Thyroid gland (tissue), 4 donors: ENCODE results near the gene MUC22. TPM values are rescaled to one million over a fixed set of nuclear protein-coding genes. Genes with fewer than 3 reads are reported as not detected.

ENCODE experiments used
- DNase-seq, 2 donors: peaks; one replicate each; pipeline ENCODE4 v3.0.0-alpha.2; 2019
- H3K27ac ChIP-seq, 3 donors: fragments of 200-600 bp; sonication (generic); 1 replicate in 2 of 3; 2 replicates in 1 of 3; pipeline ENCODE4 v1.5.1; 2016 to 2019; ENCODE audit warnings: mild to moderate bottlenecking in 1 of 3, moderate library complexity in 1 of 3
- H3K27me3 ChIP-seq: fragments of 200-600 bp; sonication (generic); one replicate; pipeline ENCODE4 v1.5.1; 2019
- H3K36me3 ChIP-seq, 2 donors: fragments of 200-600 bp; sonication (generic); one replicate each; pipeline ENCODE4 v1.5.1; 2016 to 2019
- H3K4me1 ChIP-seq, 2 donors: fragments of 200-600 bp; sonication (generic); one replicate each; pipeline ENCODE4 v1.5.1; 2017 to 2019
- H3K4me3 ChIP-seq, 3 donors: fragments of 200-600 bp; sonication (generic); replicated peaks in 1 of 3; 1 replicate in 2 of 3; 2 replicates in 1 of 3; pipeline ENCODE4 v1.5.1; 2016; ENCODE audit warnings: mild to moderate bottlenecking in 1 of 3
- H3K9me3 ChIP-seq: fragments of 200-600 bp; sonication (generic); one replicate; pipeline ENCODE4 v1.5.1; 2017
- CTCF ChIP-seq, 6 experiments: fragments of 200-600 bp in 3 of 6; fragments of 450-650 bp in 3 of 6; sonication (generic) in 3 of 6; IDR thresholded peaks; one replicate each; pipeline ENCODE4 v1.5.1; 2016 to 2019; ENCODE audit warnings: antibody characterized with exemption in 6 of 6, mild to moderate bottlenecking in 2 of 6, inconsistent platforms in 1 of 6, moderate library complexity in 1 of 6
- POLR2A ChIP-seq, 2 donors: fragments of 450-650 bp; IDR thresholded peaks; one replicate each; pipeline ENCODE4 v1.6.1; 2017; ENCODE audit warnings: antibody characterized with exemption in 2 of 2, mild to moderate bottlenecking in 2 of 2, moderate library complexity in 1 of 2
- WGBS, 2 donors: methylation state at CpG; one replicate each; pipeline ENCODE4 v1.1.5; 2017; 5-methylcytosine and 5-hydroxymethylcytosine counted together
- intact Hi-C: fragments of 100-400 bp; cut with DNase I; formaldehyde crosslinking; loops from one replicate; pipeline ENCODE4 v1.15.1; 2023
- small RNA-seq: library from RNA; depleted of rRNA; stranded (forward); fragments of <200 nt; gene quantifications from one replicate; pipeline ENCODE3, GENCODE V24; 2016
- total RNA-seq, 4 donors: library from RNA; depleted of rRNA; stranded (reverse); fragments of >200 nt; gene quantifications; one replicate each; pipeline ENCODE4 v1.2.3, GENCODE V29; 2016

MUC22 gene
- total RNA-seq, 4 donors from 2014 or later = not detected

- Histone ChIP-seq H3K27ac (no peak overlapping the region), H3K9me3 (no peaks in the 10 kb centered on the region), H3K36me3 (no peaks in the 10 kb centered on the region), H3K4me1 (peaks cover 0 to 4% of the 10 kb centered on the region in 2 donors), H3K4me3 (no peak overlapping the region), H3K27me3 (no peaks in the 10 kb centered on the region)
- 25 to 27% methylated on average over 22 of the region's 22 CpGs for WGBS, 2 donors
- DNase-seq = peak; percentile 67 to 77
- TF ChIP-seq CTCF (IDR thresholded peaks at IDR 0.05) (peak; percentile 52 to 86 (median 80)), POLR2A (IDR thresholded peaks at IDR 0.05) (no peak)
- intact Hi-C loops = loop anchor here (5.0 to 10.0 kb wide), 3 partner anchors 162 to 335 kb away; partner anchors contain the start of genes FLOT1 and IER3
These were observed 69.5 kb downstream of the MUC22 start for GRCh38 chr6:31079656-31080261.

GRCh38 chr6:31081872-31082271, 71.6 kb downstream of the MUC22 start:
- intact Hi-C loops = loop anchor here (5.0 to 10.0 kb wide), 3 partner anchors 165 to 337 kb away; partner anchors contain the start of genes FLOT1 and IER3
- peaks cover 0 to 4% of the 10 kb centered on the region in 2 donors for H3K4me1 ChIP-seq
- no peaks in the 10 kb centered on the region for H3K9me3 ChIP-seq
- H3K4me3 ChIP-seq = no peak overlapping the region
- no peaks in the 10 kb centered on the region for H3K27me3 ChIP-seq
- peak in 1 of 2 donors; percentile 56 for DNase-seq
- H3K36me3 ChIP-seq = no peaks in the 10 kb centered on the region
- TF ChIP-seq CTCF (IDR thresholded peaks at IDR 0.05) = no peak
- no peak for TF ChIP-seq POLR2A (IDR thresholded peaks at IDR 0.05)
- WGBS, 2 donors = 69 to 70% methylated on average over 6 of the region's 6 CpGs
- peak overlapping the region in 2 of 3 donors; percentile 29 to 62 for H3K27ac ChIP-seq

- Histone ChIP-seq H3K36me3 (no peaks in the 10 kb centered on the region), H3K4me1 (peaks cover 4% of the 10 kb centered on the region in 2 donors), H3K9me3 (no peaks in the 10 kb centered on the region), H3K27ac (no peak overlapping the region), H3K4me3 (no peak overlapping the region), H3K27me3 (no peaks in the 10 kb centered on the region)
- TF ChIP-seq POLR2A (IDR thresholded peaks at IDR 0.05) (no peak), CTCF (IDR thresholded peaks at IDR 0.05) (peak in 2 of 6 experiments; percentile 13 to 16)
- no peak for DNase-seq
- WGBS, 2 donors = 68 to 71% methylated on average over 8 of the region's 8 CpGs
- intact Hi-C loops = loop anchor here (5.0 to 10.0 kb wide), 3 partner anchors 167 to 339 kb away; partner anchors contain the start of genes FLOT1 and IER3
These were observed 73.6 kb downstream of the MUC22 start for GRCh38 chr6:31083742-31084354.

Small RNA genes within 50 kb of the gene (small RNA-seq; reads per million reads assigned to genes)
- not detected for gene RNU6-1133P

Other genes with a start within 250 kb of the MUC22 start
- gene DDR1, start 126.0 kb upstream of the MUC22 start, total RNA-seq = 100 to 1,000 TPM in 3 of 4 donors, 10 to 100 TPM in 1; 93.4 to 207 (median 131) TPM
- 10 to 100 TPM in 3 of 4 donors, 1 to 10 TPM in 1; 9.5 to 34.4 (median 18.2) TPM for gene GTF2H4, start 102.3 kb upstream of the MUC22 start, total RNA-seq
- 10 to 100 TPM; 17.3 to 36.4 (median 30.6) TPM for gene VARS2, start 96.2 kb upstream of the MUC22 start, total RNA-seq
- gene SFTA2, start 78.3 kb upstream of the MUC22 start, total RNA-seq = 1 to 10 TPM in 1 of 4 donors, not detected in 3; 3.5 TPM
- not detected for gene MUCL3, start 69.5 kb upstream of the MUC22 start, total RNA-seq
- gene MUC21, start 26.8 kb upstream of the MUC22 start, total RNA-seq = not detected
- not detected for gene C6orf15, start 102.1 kb downstream of the MUC22 start, total RNA-seq
- 1 to 10 TPM; 1.6 to 3.8 (median 2.4) TPM for gene PSORS1C1, start 104.3 kb downstream of the MUC22 start, total RNA-seq
- gene CDSN, start 110.0 kb downstream of the MUC22 start, total RNA-seq = under 1 TPM in 1 of 4 donors, not detected in 3; 0.34 TPM
- gene PSORS1C2, start 128.6 kb downstream of the MUC22 start, total RNA-seq = not detected
- gene CCHCR1, start 147.3 kb downstream of the MUC22 start, total RNA-seq = 10 to 100 TPM; 15.8 to 20.0 (median 17.0) TPM
- gene TCF19, start 148.1 kb downstream of the MUC22 start, total RNA-seq = 1 to 10 TPM; 1.2 to 4.9 (median 3.2) TPM
- gene POU5F1, start 160.2 kb downstream of the MUC22 start, total RNA-seq = 1 to 10 TPM in 1 of 4 donors, not detected in 3; 1.0 TPM